ENCODE data around the gene LBX1. TPM values are rescaled to one million over a fixed set of nuclear protein-coding genes. Genes with fewer than 3 reads are reported as not detected.

LBX1 gene
- total and polyA plus RNA-seq, 2 of the 4 experiments (the other 2 are of a cell fraction) = not detected

DNA sequence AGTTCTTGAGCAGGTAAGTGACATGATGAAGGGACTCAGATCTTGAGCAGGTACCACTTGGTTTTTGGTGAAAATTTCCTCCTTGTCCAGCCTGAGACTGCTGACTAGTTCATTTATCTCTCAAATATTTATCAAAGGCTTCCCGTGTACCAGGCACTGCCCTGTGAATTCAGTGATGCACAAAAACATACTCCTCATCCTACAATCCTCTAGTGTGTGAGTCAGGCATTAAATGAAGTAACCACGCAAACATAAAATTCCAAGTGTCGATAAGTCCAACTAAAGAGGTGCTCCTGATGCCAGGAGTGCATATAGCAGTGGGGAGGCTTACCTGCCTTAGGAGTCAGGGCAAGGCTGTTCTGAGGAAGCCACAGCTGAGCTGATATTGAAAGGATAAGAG lies 41.5 kb upstream of the LBX1 start:
- Histone ChIP-seq H3K9me3 (ENCODE audit: control insufficient read depth, insufficient read depth, low read length) (no peaks in the 10 kb centered on the region), H3K18ac (ENCODE audit: low read depth, low read length) (no peak overlapping the region), H4K20me1 (ENCODE audit: insufficient read depth, low read length) (no peaks in the 10 kb centered on the region), H3K4me2 (ENCODE audit: low read depth, low read length) (no peak overlapping the region), H2BK5ac (ENCODE audit: low read depth, low read length, poor library complexity, severe bottlenecking) (no peak overlapping the region), H2BK20ac (ENCODE audit: low read depth, low read length) (no peak overlapping the region), H3K4me1 (ENCODE audit: control insufficient read depth, insufficient read depth, low read length) (no peaks in the 10 kb centered on the region), H4K91ac (ENCODE audit: insufficient read depth, low read depth, low read length) (no peak overlapping the region), H3K4me3 (ENCODE audit: insufficient read depth, low read depth, low read length) (no peak overlapping the region), H3K27ac (ENCODE audit: insufficient read depth, low read length) (no peak overlapping the region), H3K23ac (ENCODE audit: low read depth, low read length) (no peak overlapping the region), H3K9me1 (ENCODE audit: insufficient read depth, low read length) (no peaks in the 10 kb centered on the region), H3K79me1 (ENCODE audit: low read depth in 1 of 2, low read length in 2 of 2) (no peaks in the 10 kb centered on the region), H3K4ac (ENCODE audit: low read depth, low read length) (no peak overlapping the region), H2BK120ac (ENCODE audit: low read depth, low read length) (no peak overlapping the region), H3K27me3 (ENCODE audit: control insufficient read depth, insufficient read depth, low read length) (peaks cover 36% of the 10 kb centered on the region), H2AFZ (replicated peaks; ENCODE audit: low read length, poor library complexity) (no peak overlapping the region), H3K9ac (ENCODE audit: low read depth, low read length) (no peak overlapping the region), H4K5ac (ENCODE audit: low read depth, low read length) (no peak overlapping the region), H3K36me3 (ENCODE audit: control insufficient read depth, insufficient read depth, low read length) (no peaks in the 10 kb centered on the region), H3K56ac (ENCODE audit: extremely low read depth, insufficient read depth, low read length) (no peak overlapping the region), H2BK15ac (ENCODE audit: low read depth, low read length) (no peak overlapping the region), H3K14ac (replicated peaks; ENCODE audit: low read depth, low read length) (no peak overlapping the region), H4K8ac (ENCODE audit: low read depth in 2 of 2, low read length in 2 of 2) (no peak overlapping the region), H2AK5ac (ENCODE audit: low read depth, low read length) (no peak overlapping the region), H2AK9ac (replicated peaks; ENCODE audit: low read depth, low read length, poor library complexity) (no peak overlapping the region)
- no TSS peak for BruUV-seq (replicated peaks)
- dilution Hi-C loops (cut with HindIII; ENCODE audit: low sequenced_read_pairs, unreplicated experiment) = no loop called here
- no peak for DNase-seq
- no CpG with 5 or more reads among the region's 3 CpGs for WGBS, 2 experiments (ENCODE audit: extremely low coverage in 2 of 2, insufficient read length in 1 of 2)
- ChIA-PET POLR2A (ENCODE audit: unreplicated experiment) (no interaction called here), CTCF (no interaction called here)
- no peak for TF ChIP-seq RFX5 (IDR thresholded peaks at IDR 0.05; ENCODE audit: low read depth, low read length)
- no peak for TF ChIP-seq MAFK (IDR thresholded peaks at IDR 0.05; ENCODE audit: low read depth, low read length)
- no peak for TF ChIP-seq POLR2A (IDR thresholded peaks at IDR 0.05; ENCODE audit: low read depth, low read length)
- TF ChIP-seq NFE2L2 (IDR thresholded peaks at IDR 0.05; ENCODE audit: low read depth, low read length) = no peak
- TF ChIP-seq ELK1 (IDR thresholded peaks at IDR 0.05; ENCODE audit: borderline replicate concordance, low read depth, low read length) = no peak
- TF ChIP-seq, protein P1, sequence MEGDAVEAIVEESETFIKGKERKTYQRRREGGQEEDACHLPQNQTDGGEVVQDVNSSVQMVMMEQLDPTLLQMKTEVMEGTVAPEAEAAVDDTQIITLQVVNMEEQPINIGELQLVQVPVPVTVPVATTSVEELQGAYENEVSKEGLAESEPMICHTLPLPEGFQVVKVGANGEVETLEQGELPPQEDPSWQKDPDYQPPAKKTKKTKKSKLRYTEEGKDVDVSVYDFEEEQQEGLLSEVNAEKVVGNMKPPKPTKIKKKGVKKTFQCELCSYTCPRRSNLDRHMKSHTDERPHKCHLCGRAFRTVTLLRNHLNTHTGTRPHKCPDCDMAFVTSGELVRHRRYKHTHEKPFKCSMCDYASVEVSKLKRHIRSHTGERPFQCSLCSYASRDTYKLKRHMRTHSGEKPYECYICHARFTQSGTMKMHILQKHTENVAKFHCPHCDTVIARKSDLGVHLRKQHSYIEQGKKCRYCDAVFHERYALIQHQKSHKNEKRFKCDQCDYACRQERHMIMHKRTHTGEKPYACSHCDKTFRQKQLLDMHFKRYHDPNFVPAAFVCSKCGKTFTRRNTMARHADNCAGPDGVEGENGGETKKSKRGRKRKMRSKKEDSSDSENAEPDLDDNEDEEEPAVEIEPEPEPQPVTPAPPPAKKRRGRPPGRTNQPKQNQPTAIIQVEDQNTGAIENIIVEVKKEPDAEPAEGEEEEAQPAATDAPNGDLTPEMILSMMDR (conservative IDR thresholded peaks at IDR 0.05; ENCODE audit: low read depth, low read length) = no peak
- TF ChIP-seq RAD21 (IDR thresholded peaks at IDR 0.05; ENCODE audit: low read length) = no peak
- no peak for TF ChIP-seq BHLHE40 (IDR thresholded peaks at IDR 0.05; ENCODE audit: low read depth, low read length)
- no peak for TF ChIP-seq CEBPB (IDR thresholded peaks at IDR 0.05; ENCODE audit: low read depth, low read length)
- no peak for TF ChIP-seq USF2 (IDR thresholded peaks at IDR 0.05; ENCODE audit: low read depth, low read length)
- no peak for TF ChIP-seq FOS (IDR thresholded peaks at IDR 0.05; ENCODE audit: low read depth, low read length)
- no peak for TF ChIP-seq MXI1 (IDR thresholded peaks at IDR 0.05; ENCODE audit: borderline replicate concordance, low read depth, low read length)
- TF ChIP-seq RCOR1 (IDR thresholded peaks at IDR 0.05; ENCODE audit: insufficient replicate concordance, low read length) = no peak
- TF ChIP-seq MAZ (IDR thresholded peaks at IDR 0.05; ENCODE audit: borderline replicate concordance, low read depth, low read length) = no peak
- TF ChIP-seq CHD1 (IDR thresholded peaks at IDR 0.05; ENCODE audit: low read depth, low read length) = no peak
- TF ChIP-seq SMC3 (IDR thresholded peaks at IDR 0.05; ENCODE audit: low read depth, low read length) = no peak
- in situ Hi-C loops (cut with MboI; ENCODE audit: low sequenced_read_pairs) = no loop called here
- no peak for ATAC-seq (ENCODE audit: low read depth)
- intact Hi-C loops (cut with micrococcal nuclease) = loop anchor here (5.0 kb wide), 1 partner anchor 172 kb away; no protein-coding TSS in a partner anchor

All from IMR-90 (cell line).